SK-N-SH (cell line): Measurements from ENCODE around the gene ATF6B.

Experiments
- EP300 ChIP-seq, 2 experiments: IDR thresholded peaks; 2 replicates each; pipeline versions ENCODE4 v1.4.0 to v1.6.1; 2012; ENCODE audit warnings: borderline replicate concordance in 1 of 2, low read depth in 1 of 2, low read length in 1 of 2
- NRF1 ChIP-seq: IDR thresholded peaks from 2 replicates; pipeline ENCODE4 v1.6.1; 2012; ENCODE audit warnings: low read depth, mild to moderate bottlenecking, low read length
- TF ChIP-seq, protein P1 (sequence below): fragments of 200-600 bp; sonication (generic); IDR thresholded peaks from 2 replicates; pipeline ENCODE4 v1.6.1; 2017; ENCODE audit warnings: antibody characterized with exemption, mild to moderate bottlenecking, moderate library complexity

- TF ChIP-seq NRF1 (no peak), EP300 (IDR thresholded peaks at IDR 0.05; ENCODE audit: borderline replicate concordance in 1 of 2, low read depth in 1 of 2, low read length in 1 of 2) (no peak)
- TF ChIP-seq, protein P1, sequence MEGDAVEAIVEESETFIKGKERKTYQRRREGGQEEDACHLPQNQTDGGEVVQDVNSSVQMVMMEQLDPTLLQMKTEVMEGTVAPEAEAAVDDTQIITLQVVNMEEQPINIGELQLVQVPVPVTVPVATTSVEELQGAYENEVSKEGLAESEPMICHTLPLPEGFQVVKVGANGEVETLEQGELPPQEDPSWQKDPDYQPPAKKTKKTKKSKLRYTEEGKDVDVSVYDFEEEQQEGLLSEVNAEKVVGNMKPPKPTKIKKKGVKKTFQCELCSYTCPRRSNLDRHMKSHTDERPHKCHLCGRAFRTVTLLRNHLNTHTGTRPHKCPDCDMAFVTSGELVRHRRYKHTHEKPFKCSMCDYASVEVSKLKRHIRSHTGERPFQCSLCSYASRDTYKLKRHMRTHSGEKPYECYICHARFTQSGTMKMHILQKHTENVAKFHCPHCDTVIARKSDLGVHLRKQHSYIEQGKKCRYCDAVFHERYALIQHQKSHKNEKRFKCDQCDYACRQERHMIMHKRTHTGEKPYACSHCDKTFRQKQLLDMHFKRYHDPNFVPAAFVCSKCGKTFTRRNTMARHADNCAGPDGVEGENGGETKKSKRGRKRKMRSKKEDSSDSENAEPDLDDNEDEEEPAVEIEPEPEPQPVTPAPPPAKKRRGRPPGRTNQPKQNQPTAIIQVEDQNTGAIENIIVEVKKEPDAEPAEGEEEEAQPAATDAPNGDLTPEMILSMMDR = no peak
Measured at GRCh38 chr6:32156891-32157290, 28.8 kb upstream of the ATF6B start.
